Lung (tissue), 12 donors: Measurements from ENCODE around the gene FNBP1L. TPM values are rescaled to one million over a fixed set of nuclear protein-coding genes. Genes with fewer than 3 reads are reported as not detected.

Experiments
- ATAC-seq: fragments of 200-7000 bp; cut with Tn5 transposase; one replicate; pipeline ENCODE4 v1.9.1; 2020; ENCODE audit warnings: moderate number of reproducible peaks; ENCODE audit not compliant: insufficient read depth, low FRiP score
- DNase-seq, 3 donors: peaks; one replicate each; pipeline ENCODE4 v3.0.0-alpha.2; 2013 to 2017
- H3K27ac ChIP-seq, 2 donors: one replicate each; pipeline ENCODE4 v1.5.1; 2013; ENCODE audit warnings: mild to moderate bottlenecking in 2 of 2, moderate library complexity in 2 of 2, control low read depth in 1 of 2, inconsistent platforms in 1 of 2, low read depth in 1 of 2, low read length in 1 of 2
- H3K27me3 ChIP-seq, 3 donors: one replicate each; pipeline ENCODE4 v1.5.1; 2013; ENCODE audit warnings: low read length in 2 of 3; ENCODE audit not compliant: control insufficient read depth in 3 of 3, insufficient read depth in 3 of 3
- H3K36me3 ChIP-seq, 4 donors: one replicate each; pipeline ENCODE4 v1.5.1; 2013; ENCODE audit warnings: low read length in 4 of 4, mild to moderate bottlenecking in 1 of 4, moderate library complexity in 1 of 4; ENCODE audit not compliant: control insufficient read depth in 4 of 4, insufficient read depth in 4 of 4
- H3K4me1 ChIP-seq, 5 donors: one replicate each; pipeline ENCODE4 v1.5.1; 2013; ENCODE audit warnings: low read length in 5 of 5, mild to moderate bottlenecking in 2 of 5, moderate library complexity in 1 of 5; ENCODE audit not compliant: control insufficient read depth in 5 of 5, insufficient read depth in 5 of 5
- H3K4me3 ChIP-seq: one replicate; pipeline ENCODE4 v1.5.1; 2013; ENCODE audit warnings: mild to moderate bottlenecking, control low read depth, moderate library complexity
- H3K9ac ChIP-seq, 2 donors: one replicate each; pipeline ENCODE4 v1.5.1; 2013; ENCODE audit warnings: low read length in 2 of 2, control low read depth in 1 of 2; ENCODE audit not compliant: insufficient read depth in 1 of 2
- H3K9me3 ChIP-seq, 4 donors: one replicate each; pipeline ENCODE4 v1.5.1; 2013; ENCODE audit warnings: low read length in 3 of 4, mild to moderate bottlenecking in 1 of 4, moderate library complexity in 1 of 4; ENCODE audit not compliant: control insufficient read depth in 4 of 4, insufficient read depth in 3 of 4
- CTCF ChIP-seq: IDR thresholded peaks from 2 replicates; pipeline ENCODE4 v1.5.1; 2012; ENCODE audit warnings: mild to moderate bottlenecking; ENCODE audit errors: control extremely low read depth, extremely low read depth
- WGBS, 2 donors: extraction: QIAGEN DNeasy Blood & Tissue Kit; methylation state at CpG; one replicate each; pipeline ENCODE4 v1.1.7; 2013; 5-methylcytosine and 5-hydroxymethylcytosine counted together
- polyA plus RNA-seq, 2 donors: library from polyadenylated mRNA; stranded (reverse); fragments of 200-250 nt; gene quantifications; one replicate each; pipeline ENCODE4 v1.2.1, GENCODE V29; 2013
- total RNA-seq, 2 donors: library from RNA; depleted of rRNA in 1 of 2; stranded (reverse); fragments of >200 nt in 1 of 2; gene quantifications; one replicate each; pipeline ENCODE4 v1.2.1, GENCODE V29; 2014 to 2021
- donor health status: control.
- donor health status: control.
- donor health status: Bipolar disorder and iron deficiency.
- donor health status: healthy.
- donor health status: DM: yes; HTN: yes; CAD: no.

The FNBP1L gene
- total and polyA plus RNA-seq, 4 donors: 15.1 to 119 (median 26.3) TPM

GRCh38 chr1:93411000-93411399 lies 36.9 kb upstream of the FNBP1L start:
- H3K4me1 ChIP-seq: peaks cover 0 to 5% (median 0%) of the 10 kb centered on the region in 5 donors
- WGBS, 2 donors: 82 to 91% methylated on average over 2 of the region's 2 CpGs
- TF ChIP-seq CTCF: no peak
- ATAC-seq (no peak), DNase-seq (no peak)
- peaks cover 0 to 7% (median 0%) of the 10 kb centered on the region in 4 donors for H3K9me3 ChIP-seq
- H3K27ac ChIP-seq: no peak overlapping the region
- no peaks in the 10 kb centered on the region for H3K36me3 ChIP-seq
- no peak overlapping the region for H3K9ac ChIP-seq
- H3K4me3 ChIP-seq: no peak overlapping the region
- H3K27me3 ChIP-seq: no peaks in the 10 kb centered on the region

- no peak for ATAC-seq
- H3K4me3 ChIP-seq: no peak overlapping the region
- peaks cover 0 to 5% (median 0%) of the 10 kb centered on the region in 5 donors for H3K4me1 ChIP-seq
- no peaks in the 10 kb centered on the region for H3K27me3 ChIP-seq
- no peak overlapping the region for H3K9ac ChIP-seq
- H3K9me3 ChIP-seq: no peaks in the 10 kb centered on the region
- no peak overlapping the region for H3K27ac ChIP-seq
- no peaks in the 10 kb centered on the region for H3K36me3 ChIP-seq
- no peak for DNase-seq
- TF ChIP-seq CTCF: no peak
- 19 to 42% methylated on average over 3 of the region's 3 CpGs for WGBS, 2 donors
These were observed 33.2 kb upstream of the FNBP1L start for GRCh38 chr1:93414749-93415148.

GRCh38 chr1:93415296-93415695 lies 32.6 kb upstream of the FNBP1L start:
- H3K4me1 ChIP-seq: peaks cover 0 to 5% (median 0%) of the 10 kb centered on the region in 5 donors
- no peak overlapping the region for H3K27ac ChIP-seq
- no peak for TF ChIP-seq CTCF
- H3K9me3 ChIP-seq: no peaks in the 10 kb centered on the region
- H3K27me3 ChIP-seq: no peaks in the 10 kb centered on the region
- no peaks in the 10 kb centered on the region for H3K36me3 ChIP-seq
- no peak overlapping the region for H3K9ac ChIP-seq
- no peak for ATAC-seq
- no peak for DNase-seq
- WGBS, 2 donors: 62 to 79% methylated on average over 3 of the region's 3 CpGs
- no peak overlapping the region for H3K4me3 ChIP-seq

GRCh38 chr1:93416183-93416582 lies 31.7 kb upstream of the FNBP1L start:
- no peak overlapping the region for H3K9ac ChIP-seq
- no peak overlapping the region for H3K4me3 ChIP-seq
- no peak overlapping the region for H3K27ac ChIP-seq
- H3K4me1 ChIP-seq: peaks cover 0 to 5% (median 0%) of the 10 kb centered on the region in 5 donors
- DNase-seq: no peak
- no peaks in the 10 kb centered on the region for H3K27me3 ChIP-seq
- no peaks in the 10 kb centered on the region for H3K36me3 ChIP-seq
- 92 to 97% methylated on average over 2 of the region's 2 CpGs for WGBS, 2 donors
- no peak for TF ChIP-seq CTCF
- H3K9me3 ChIP-seq: no peaks in the 10 kb centered on the region
- ATAC-seq: no peak
